ENCODE measurements around the gene PRR23E.

- TF ChIP-seq POLR2A (IDR thresholded peaks at IDR 0.05) = no peak
- no peak for TF ChIP-seq CTCF (IDR thresholded peaks at IDR 0.05)
Measured at GRCh38 chr3:127161973-127162579, 30.9 kb upstream of the PRR23E start.
